Measurements from ENCODE around the gene SIDT1. TPM values are rescaled to one million over a fixed set of nuclear protein-coding genes. Genes with fewer than 3 reads are reported as not detected.

The SIDT1 gene
- total and polyA plus RNA-seq, 2 donors (not counting 1 experiment from before 2014, with no cell fraction given), result 53.2 to 84.4 TPM

DNA sequence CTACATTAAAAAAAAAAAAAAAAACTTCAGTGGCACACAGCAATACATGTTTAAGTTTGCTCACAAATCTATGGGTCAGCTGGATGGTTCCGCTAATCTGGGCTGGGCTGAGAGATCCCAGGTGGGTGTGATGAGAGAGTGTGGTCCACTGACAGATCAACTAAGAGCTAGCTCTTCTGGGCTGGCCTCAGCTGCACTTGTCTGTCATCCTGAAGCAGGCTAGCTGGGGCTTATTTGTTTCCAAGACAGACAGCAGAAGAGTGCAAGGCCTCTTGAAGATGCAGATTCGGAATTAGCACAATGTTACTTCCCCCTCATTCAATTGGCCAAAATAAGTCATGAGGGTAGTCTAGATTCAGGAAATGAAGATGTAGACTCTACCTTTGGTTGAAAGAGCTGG lies 56.5 kb downstream of the SIDT1 start:
- no peak overlapping the region for H3K4me3 ChIP-seq (ENCODE audit: control extremely low read depth in 1 of 5, extremely low read depth in 1 of 5, insufficient read depth in 1 of 5, low read depth in 2 of 5, low read length in 4 of 5)
- H2AFZ ChIP-seq (ENCODE audit: insufficient read depth, low read depth, low read length, poor library complexity, severe bottlenecking), result no peak overlapping the region
- Mint-ChIP-seq H3K27ac (no peak overlapping the region), H3K4me3 (no peak overlapping the region), H3K4me1 (no peaks in the 10 kb centered on the region), H3K9me3 (ENCODE audit: insufficient read depth) (no peaks in the 10 kb centered on the region), H3K27me3 (no peaks in the 10 kb centered on the region)
- no peaks in the 10 kb centered on the region for H4K20me1 ChIP-seq (ENCODE audit: control insufficient read depth, insufficient read depth, low read length, poor library complexity, severe bottlenecking)
- no peaks in the 10 kb centered on the region for H3K27me3 ChIP-seq (replicated peaks in 1 of 4; ENCODE audit: control extremely low read depth in 1 of 4, control insufficient read depth in 3 of 4, insufficient read depth in 4 of 4, low read length in 3 of 4)
- DNase-seq (no peak), ATAC-seq (ENCODE audit: low read depth) (no peak)
- ChIA-PET POLR2A (no interaction called here), CTCF (interaction anchor here (0.8 to 4.0 kb wide), 5 partner anchors 11 to 566 kb away, joined by 3 to 18 read pairs (median 5); no protein-coding TSS in a partner anchor)
- no peak overlapping the region for H3K27ac ChIP-seq (ENCODE audit: low read length in 2 of 2)
- H3K79me2 ChIP-seq (ENCODE audit: control insufficient read depth, insufficient read depth, low read length), result no peaks in the 10 kb centered on the region
- TF ChIP-seq, protein P1, sequence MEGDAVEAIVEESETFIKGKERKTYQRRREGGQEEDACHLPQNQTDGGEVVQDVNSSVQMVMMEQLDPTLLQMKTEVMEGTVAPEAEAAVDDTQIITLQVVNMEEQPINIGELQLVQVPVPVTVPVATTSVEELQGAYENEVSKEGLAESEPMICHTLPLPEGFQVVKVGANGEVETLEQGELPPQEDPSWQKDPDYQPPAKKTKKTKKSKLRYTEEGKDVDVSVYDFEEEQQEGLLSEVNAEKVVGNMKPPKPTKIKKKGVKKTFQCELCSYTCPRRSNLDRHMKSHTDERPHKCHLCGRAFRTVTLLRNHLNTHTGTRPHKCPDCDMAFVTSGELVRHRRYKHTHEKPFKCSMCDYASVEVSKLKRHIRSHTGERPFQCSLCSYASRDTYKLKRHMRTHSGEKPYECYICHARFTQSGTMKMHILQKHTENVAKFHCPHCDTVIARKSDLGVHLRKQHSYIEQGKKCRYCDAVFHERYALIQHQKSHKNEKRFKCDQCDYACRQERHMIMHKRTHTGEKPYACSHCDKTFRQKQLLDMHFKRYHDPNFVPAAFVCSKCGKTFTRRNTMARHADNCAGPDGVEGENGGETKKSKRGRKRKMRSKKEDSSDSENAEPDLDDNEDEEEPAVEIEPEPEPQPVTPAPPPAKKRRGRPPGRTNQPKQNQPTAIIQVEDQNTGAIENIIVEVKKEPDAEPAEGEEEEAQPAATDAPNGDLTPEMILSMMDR (IDR thresholded peaks at IDR 0.05), result no peak
- TF ChIP-seq EZH2 (IDR thresholded peaks at IDR 0.05; ENCODE audit: borderline replicate concordance, insufficient read depth, low read depth, low read length, poor library complexity, severe bottlenecking), result no peak
- H3K9ac ChIP-seq (ENCODE audit: low read length), result no peak overlapping the region
- no peaks in the 10 kb centered on the region for H3K9me3 ChIP-seq (ENCODE audit: control extremely low read depth in 1 of 3, control insufficient read depth in 2 of 3, insufficient read depth in 1 of 3, low read length in 2 of 3)
- H3K36me3 ChIP-seq (replicated peaks in 1 of 2; ENCODE audit: control extremely low read depth in 1 of 2, control insufficient read depth in 1 of 2, extremely low read depth in 1 of 2, insufficient read depth in 2 of 2, low read length in 1 of 2), result peaks cover 0 to 52% of the 10 kb centered on the region in 2 experiments
- intact Hi-C loops (cut with micrococcal nuclease), result no loop called here
- no peak overlapping the region for H3K4me2 ChIP-seq (replicated peaks; ENCODE audit: low read depth, low read length, poor library complexity, severe bottlenecking)
- WGBS (ENCODE audit: insufficient coverage), result 100% methylated on average over 1 of the region's 2 CpGs
- no peaks in the 10 kb centered on the region for H3K4me1 ChIP-seq (ENCODE audit: control insufficient read depth in 2 of 2, insufficient read depth in 2 of 2, low read length in 2 of 2)

DNA sequence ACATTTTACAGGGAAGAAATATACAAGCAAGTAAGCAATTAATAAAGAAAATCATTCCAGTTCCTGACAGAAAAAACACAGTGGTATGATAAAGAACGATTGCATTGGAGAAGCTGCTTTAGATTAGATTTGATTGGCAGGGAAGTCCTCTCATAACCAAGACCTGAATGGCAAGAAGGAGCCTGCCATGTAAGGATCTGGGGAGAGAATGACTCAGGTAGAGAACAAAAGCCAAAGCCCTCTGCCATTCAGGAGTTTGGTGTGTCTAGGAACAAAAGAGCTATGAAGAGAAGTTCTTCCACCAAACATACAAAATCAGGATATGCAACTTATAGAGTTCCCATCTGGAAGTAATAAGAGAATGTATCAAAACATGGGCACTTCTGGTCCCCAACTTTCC lies 57.6 kb downstream of the SIDT1 start:
- ChIA-PET CTCF (interaction anchor here (4.0 kb wide), 1 partner anchor 12 kb away, joined by 18 read pairs; no protein-coding TSS in a partner anchor), POLR2A (no interaction called here)
- Histone ChIP-seq H3K27me3 (replicated peaks in 1 of 4; ENCODE audit: control extremely low read depth in 1 of 4, control insufficient read depth in 3 of 4, insufficient read depth in 4 of 4, low read length in 3 of 4) (no peaks in the 10 kb centered on the region), H3K36me3 (replicated peaks in 1 of 2; ENCODE audit: control extremely low read depth in 1 of 2, control insufficient read depth in 1 of 2, extremely low read depth in 1 of 2, insufficient read depth in 2 of 2, low read length in 1 of 2) (peaks cover 0 to 42% of the 10 kb centered on the region in 2 experiments), H3K4me3 (ENCODE audit: control extremely low read depth in 1 of 5, extremely low read depth in 1 of 5, insufficient read depth in 1 of 5, low read depth in 2 of 5, low read length in 4 of 5) (no peak overlapping the region), H3K4me1 (ENCODE audit: control insufficient read depth in 2 of 2, insufficient read depth in 2 of 2, low read length in 2 of 2) (no peaks in the 10 kb centered on the region), H3K79me2 (ENCODE audit: control insufficient read depth, insufficient read depth, low read length) (no peaks in the 10 kb centered on the region), H3K9ac (ENCODE audit: low read length) (no peak overlapping the region), H3K4me2 (replicated peaks; ENCODE audit: low read depth, low read length, poor library complexity, severe bottlenecking) (no peak overlapping the region), H4K20me1 (ENCODE audit: control insufficient read depth, insufficient read depth, low read length, poor library complexity, severe bottlenecking) (no peaks in the 10 kb centered on the region), H3K27ac (ENCODE audit: low read length in 2 of 2) (no peak overlapping the region), H3K9me3 (ENCODE audit: control extremely low read depth in 1 of 3, control insufficient read depth in 2 of 3, insufficient read depth in 1 of 3, low read length in 2 of 3) (no peaks in the 10 kb centered on the region), H2AFZ (ENCODE audit: insufficient read depth, low read depth, low read length, poor library complexity, severe bottlenecking) (no peak overlapping the region)
- Mint-ChIP-seq H3K4me1 (no peaks in the 10 kb centered on the region), H3K27ac (no peak overlapping the region), H3K9me3 (ENCODE audit: insufficient read depth) (no peaks in the 10 kb centered on the region), H3K4me3 (no peak overlapping the region), H3K27me3 (no peaks in the 10 kb centered on the region)
- TF ChIP-seq, protein P1 (IDR thresholded peaks at IDR 0.05), result no peak
- no peak for TF ChIP-seq EZH2 (IDR thresholded peaks at IDR 0.05; ENCODE audit: borderline replicate concordance, insufficient read depth, low read depth, low read length, poor library complexity, severe bottlenecking)
- DNase-seq (no peak), ATAC-seq (ENCODE audit: low read depth) (no peak)
- intact Hi-C loops (cut with micrococcal nuclease), result no loop called here
- no CpG with 5 or more reads among the region's 1 CpG for WGBS (ENCODE audit: insufficient coverage)
